Smooth muscle cell (in vitro differentiated cells): ENCODE measurements around the gene PRORP. TPM values are rescaled to one million over a fixed set of nuclear protein-coding genes. Genes with fewer than 3 reads are reported as not detected.

ENCODE experiments used
- DNase-seq: peaks from one replicate; lab custom pipeline; 2025; ENCODE audit not compliant: unreplicated experiment; lab: John Stamatoyannopoulos, UW
- H2AFZ ChIP-seq: fragments of 200-600 bp; sonication (generic); 2 replicates; pipeline ENCODE4 v1.6.0; 2016; ENCODE audit warnings: antibody characterized with exemption, low read depth, mild to moderate bottlenecking
- H3F3A ChIP-seq: fragments of 200-600 bp; sonication (generic); 2 replicates; pipeline ENCODE4 v1.6.0; 2017; ENCODE audit warnings: antibody characterized with exemption, low read depth
- H3K27ac ChIP-seq: fragments of 200-600 bp; sonication (generic); 2 replicates; pipeline ENCODE4 v1.5.1; 2016; ENCODE audit warnings: low read depth, mild to moderate bottlenecking
- H3K27me3 ChIP-seq: fragments of 200-600 bp; sonication (generic); 2 replicates; pipeline ENCODE4 v1.6.1; 2016; ENCODE audit warnings: low read depth, mild to moderate bottlenecking
- H3K36me3 ChIP-seq: fragments of 200-600 bp; sonication (generic); 2 replicates; pipeline ENCODE4 v1.5.1; 2016; ENCODE audit warnings: low read depth
- H3K4me1 ChIP-seq: fragments of 200-600 bp; sonication (generic); 2 replicates; pipeline ENCODE4 v1.5.1; 2016; ENCODE audit warnings: low read depth
- H3K4me2 ChIP-seq: fragments of 200-600 bp; sonication (generic); 2 replicates; pipeline ENCODE4 v1.6.0; 2016; ENCODE audit warnings: mild to moderate bottlenecking
- H3K4me3 ChIP-seq: fragments of 200-600 bp; sonication (generic); 2 replicates; pipeline ENCODE4 v1.5.1; 2016; ENCODE audit warnings: mild to moderate bottlenecking
- H3K79me2 ChIP-seq: fragments of 200-600 bp; sonication (generic); 2 replicates; pipeline ENCODE4 v1.6.0; 2016; ENCODE audit warnings: low read depth, mild to moderate bottlenecking
- H3K9ac ChIP-seq: fragments of 200-600 bp; sonication (generic); 2 replicates; pipeline ENCODE4 v1.6.0; 2016; ENCODE audit warnings: low read depth
- H3K9me3 ChIP-seq: fragments of 200-600 bp; sonication (generic); replicated peaks from 2 replicates; pipeline ENCODE4 v1.5.1; 2016; ENCODE audit warnings: low read depth
- H4K20me1 ChIP-seq: fragments of 200-600 bp; sonication (generic); 2 replicates; pipeline ENCODE4 v1.6.0; 2016; ENCODE audit warnings: low read depth
- CTCF ChIP-seq: fragments of 200-600 bp; sonication (generic); IDR thresholded peaks from 2 replicates; pipeline ENCODE4 v1.5.1; 2017; ENCODE audit warnings: borderline replicate concordance, mild to moderate bottlenecking, antibody characterized with exemption; ENCODE audit not compliant: insufficient read depth, poor library complexity, severe bottlenecking
- WGBS: methylation state at CpG from one replicate; pipeline ENCODE4 v1.1.7; 2016; ENCODE audit warnings: low lambda C conversion rate; 5-methylcytosine and 5-hydroxymethylcytosine counted together
- polyA plus RNA-seq: library from polyadenylated mRNA; unstranded; fragments of >200 nt; fragmentation: Nextera tagmentation; extraction: Ambion mirVana; gene quantifications from 2 replicates; pipeline ENCODE4 v1.2.1, GENCODE V29; 2016
- total RNA-seq: library from RNA; depleted of rRNA; stranded (reverse); fragments of >200 nt; gene quantifications from 2 replicates; pipeline ENCODE4 v1.2.3, GENCODE V29; 2014

PRORP gene
- total RNA-seq (29.1 and 31.3 TPM in 2 replicates), polyA plus RNA-seq (17.6 and 21.1 TPM in 2 replicates)

- H3K9ac ChIP-seq, result peak within 1 kb of the TSS; percentile 91
- peaks cover 15% of the 10 kb centered on the region for H3K4me1 ChIP-seq
- peak within 1 kb of the TSS; percentile 88 for H2AFZ ChIP-seq
- H3K79me2 ChIP-seq, result peaks cover 24% of the 10 kb centered on the region
- no peaks in the 10 kb centered on the region for H4K20me1 ChIP-seq
- H3K27me3 ChIP-seq, result no peaks in the 10 kb centered on the region
- peak within 1 kb of the TSS; percentile 85 for H3K4me2 ChIP-seq
- H3K27ac ChIP-seq, result peak within 1 kb of the TSS; percentile 93
- DNase-seq, result peak; percentile 83
- no peaks in the 10 kb centered on the region for H3F3A ChIP-seq
- H3K9me3 ChIP-seq, result no peaks in the 10 kb centered on the region
- H3K36me3 ChIP-seq, result no peaks in the 10 kb centered on the region
- TF ChIP-seq CTCF, result no peak
- under 1% methylated on average over 57 of the region's 57 CpGs for WGBS
- H3K4me3 ChIP-seq, result peak within 1 kb of the TSS; percentile 68
Measured at GRCh38 chr14:35121887-35122695, at the start of gene PRORP, which contains the start of gene PPP2R3C. PRORP (plus strand) TSS chr14:35122552; CDS start chr14:35123246, 694 bp downstream. PPP2R3C (minus strand) TSS chr14:35121990; CDS start chr14:35121959, 31 bp downstream.

GRCh38 chr14:35073486-35073885 is 48.9 kb upstream of the PRORP start:
- Histone ChIP-seq H3K9me3 (no peaks in the 10 kb centered on the region), H3K36me3 (peaks cover 11% of the 10 kb centered on the region), H3K4me3 (no peak overlapping the region), H3F3A (no peaks in the 10 kb centered on the region), H4K20me1 (peaks cover under 1% of the 10 kb centered on the region), H3K27ac (no peak overlapping the region), H2AFZ (no peak overlapping the region), H3K4me2 (no peak overlapping the region), H3K27me3 (no peaks in the 10 kb centered on the region), H3K4me1 (no peaks in the 10 kb centered on the region), H3K9ac (no peak overlapping the region), H3K79me2 (peaks cover 7% of the 10 kb centered on the region)
- no peak for TF ChIP-seq CTCF
- 85% methylated on average over 1 of the region's 1 CpG for WGBS
- DNase-seq, result no peak

- H3K4me2 ChIP-seq, result no peak overlapping the region
- no peak for DNase-seq
- WGBS, result 98% methylated on average over 2 of the region's 2 CpGs
- no peaks in the 10 kb centered on the region for H3K4me1 ChIP-seq
- H3K36me3 ChIP-seq, result peaks cover 10% of the 10 kb centered on the region
- no peaks in the 10 kb centered on the region for H3K9me3 ChIP-seq
- no peak overlapping the region for H3K4me3 ChIP-seq
- no peak for TF ChIP-seq CTCF
- no peak overlapping the region for H3K9ac ChIP-seq
- H3F3A ChIP-seq, result no peaks in the 10 kb centered on the region
- H4K20me1 ChIP-seq, result no peaks in the 10 kb centered on the region
- no peaks in the 10 kb centered on the region for H3K27me3 ChIP-seq
- H3K27ac ChIP-seq, result no peak overlapping the region
- no peaks in the 10 kb centered on the region for H3K79me2 ChIP-seq
- H2AFZ ChIP-seq, result no peak overlapping the region
Measured at GRCh38 chr14:35078082-35078481, 44.3 kb upstream of the PRORP start.
